ENCODE results near the gene CDRT4.
"Not testable (repeated sequence)": the region's sequence is repeated elsewhere in the genome, so short reads cannot be mapped to it uniquely, and the experiment has no call there.

CDRT4 gene

DNA sequence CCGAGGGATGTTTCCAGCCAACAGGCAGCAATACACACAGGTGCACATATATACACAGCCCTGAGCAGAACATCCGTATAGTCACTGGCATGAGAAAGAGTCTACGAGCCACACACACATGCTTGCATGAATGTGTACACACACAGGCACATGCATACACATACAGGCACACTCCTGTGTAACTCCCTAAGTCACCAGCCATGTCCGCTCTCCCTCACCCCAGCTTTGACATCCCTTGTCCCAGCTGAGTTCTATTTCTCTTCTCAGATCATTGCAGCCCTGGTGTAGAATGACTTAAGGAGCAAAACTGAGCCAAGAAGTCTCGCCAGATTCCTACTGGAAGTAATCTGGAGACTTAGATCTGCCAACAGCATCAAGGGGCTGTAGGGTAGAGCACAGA is 13.1 kb downstream of the CDRT4 start:
- DNase-seq: no peak

DNA sequence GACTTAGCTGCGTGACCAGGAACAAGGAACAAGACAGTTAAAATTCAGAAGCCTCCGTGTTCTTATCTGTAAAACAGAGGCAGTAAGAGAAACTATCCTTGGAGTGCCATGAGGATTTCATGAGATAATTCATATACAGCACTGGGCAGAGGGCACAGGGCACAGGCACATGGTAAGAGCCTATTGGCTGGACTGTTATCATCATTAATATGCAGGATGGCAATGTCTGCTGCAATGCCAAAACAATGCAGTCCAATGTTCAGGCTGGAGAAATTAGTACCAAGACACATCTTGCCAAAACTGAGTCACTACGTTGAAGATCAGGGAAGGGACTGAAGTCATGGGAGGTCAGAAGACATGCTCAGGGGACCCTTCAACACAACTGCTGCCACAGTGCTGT is 13.6 kb downstream of the CDRT4 start:
- no peak for DNase-seq

DNA sequence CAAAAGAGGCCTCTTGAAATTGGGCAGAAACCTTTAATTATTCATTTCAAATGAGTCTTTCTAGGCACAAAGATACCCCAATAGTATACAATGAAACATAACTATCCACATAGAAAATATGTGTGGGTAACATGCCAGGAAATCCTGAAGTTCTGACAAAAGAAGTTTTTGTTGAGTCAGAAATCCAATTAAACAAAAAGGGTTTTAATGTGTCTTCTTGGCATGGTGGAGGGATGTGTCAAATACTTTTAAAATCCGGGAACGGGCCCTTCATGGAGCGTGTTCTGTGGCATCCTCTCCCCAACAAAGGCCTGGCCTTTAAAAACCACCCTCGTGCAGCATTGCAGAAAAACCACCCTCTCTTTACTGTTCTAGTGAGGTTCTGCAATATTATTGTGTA is 14.2 kb downstream of the CDRT4 start:
- no peak for DNase-seq

DNA sequence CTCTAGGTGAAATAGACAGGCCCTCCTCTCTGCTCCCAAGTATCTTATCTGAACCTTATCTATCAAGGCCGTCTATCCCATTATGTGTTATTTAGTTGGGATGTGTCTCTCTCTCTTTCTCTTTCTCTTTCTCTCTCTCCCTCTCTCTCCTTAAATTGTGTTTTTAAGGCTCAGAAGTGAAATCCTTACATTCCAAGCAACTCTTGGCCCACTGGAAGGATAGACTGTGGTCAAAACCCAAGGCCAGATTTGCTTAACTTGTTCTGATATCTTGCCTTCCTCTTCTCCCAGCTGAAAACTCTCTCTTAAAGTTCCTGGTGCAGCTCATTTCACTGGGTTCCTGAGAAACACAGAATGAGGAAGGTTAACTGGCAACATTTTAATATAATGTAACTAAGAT is 14.7 kb downstream of the CDRT4 start:
- no peak for DNase-seq

DNA sequence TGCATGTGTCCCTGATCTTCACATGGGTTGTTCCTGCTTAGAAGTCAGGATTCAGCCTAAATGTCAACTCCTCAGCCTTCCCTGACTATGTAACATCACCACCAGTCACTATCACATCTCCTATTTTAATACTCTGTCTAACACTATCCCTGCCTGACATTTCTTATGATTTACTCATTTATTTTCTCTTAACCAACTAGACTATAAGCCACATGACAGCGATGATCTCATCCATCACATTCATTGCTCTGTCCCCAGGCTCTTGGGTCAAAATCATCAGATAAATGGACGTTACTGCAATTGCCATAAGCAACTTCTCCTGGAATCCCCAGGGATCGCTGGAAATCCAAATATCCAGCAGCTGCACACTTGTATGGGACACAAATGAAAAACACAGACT is 15.7 kb downstream of the CDRT4 start:
- DNase-seq: no peak

DNA sequence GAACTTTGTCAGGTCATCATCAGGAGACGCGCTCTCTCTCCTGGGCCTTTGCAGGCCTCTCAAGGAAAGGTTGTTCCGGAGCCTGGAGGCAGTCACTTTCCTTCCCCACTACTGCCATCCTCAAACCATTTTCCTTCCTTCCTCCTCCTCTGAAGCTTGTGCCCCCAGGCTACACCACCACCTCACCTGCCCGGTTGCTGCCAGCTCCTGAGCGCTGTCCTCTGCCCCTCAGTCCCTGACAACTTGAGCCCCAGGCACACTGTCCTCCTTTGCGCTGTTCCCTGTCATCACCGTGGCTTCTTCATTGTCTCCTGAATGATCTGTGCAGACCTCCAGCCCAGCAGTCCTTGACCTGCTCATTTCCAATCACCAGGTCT is 18.9 kb downstream of the CDRT4 start:
- no peak for DNase-seq

DNA sequence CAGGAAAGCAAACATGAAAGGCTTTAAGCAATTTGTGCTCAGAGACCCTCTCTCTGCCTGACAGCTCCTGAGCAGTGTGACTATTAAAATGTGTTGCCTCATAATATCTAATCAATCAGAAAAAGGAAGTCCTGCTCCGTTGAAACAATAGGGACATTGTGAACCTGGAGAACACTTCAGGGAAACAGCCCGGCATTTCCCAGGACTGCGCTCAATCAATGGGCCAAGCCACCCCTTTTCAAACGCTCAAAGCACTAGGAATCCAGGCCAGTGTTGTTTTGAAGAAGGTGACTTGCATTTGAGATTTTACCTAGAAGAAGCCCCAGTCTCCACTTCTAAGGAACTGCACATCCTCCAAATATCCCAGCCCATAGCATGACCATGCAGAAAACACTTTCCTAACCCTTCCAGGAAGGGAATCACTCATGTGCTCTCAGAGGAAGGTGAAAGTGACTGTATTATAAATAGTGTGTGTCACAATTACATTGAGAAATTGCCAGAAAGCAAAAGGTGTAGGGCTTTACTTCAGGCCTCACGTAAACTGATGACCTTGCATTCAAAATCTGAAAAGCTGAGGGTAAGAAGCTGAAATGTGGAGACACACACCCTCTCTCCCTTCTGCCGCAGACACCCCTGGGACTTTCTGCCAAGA is 19.4 kb downstream of the CDRT4 start:
- DNase-seq: no peak

DNA sequence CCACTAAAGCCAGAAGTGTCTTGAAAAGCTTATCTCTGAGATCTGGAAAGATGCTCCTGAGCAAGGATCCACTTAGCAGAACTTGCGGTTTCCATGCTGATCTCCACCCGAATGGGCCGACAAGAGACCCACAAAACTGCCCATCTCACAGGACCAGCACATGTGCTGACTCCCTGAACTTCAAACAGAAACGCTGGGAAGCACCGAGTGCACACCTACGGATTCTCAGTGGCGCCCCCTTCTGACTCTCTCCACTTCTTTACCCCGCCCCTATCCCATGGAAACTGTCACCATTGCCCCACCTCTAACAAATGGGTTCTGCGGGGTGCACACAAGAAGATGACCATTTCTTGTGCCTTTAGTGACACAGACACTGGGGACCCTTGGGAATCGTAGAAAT is 21.4 kb downstream of the CDRT4 start:
- no peak for DNase-seq

DNA sequence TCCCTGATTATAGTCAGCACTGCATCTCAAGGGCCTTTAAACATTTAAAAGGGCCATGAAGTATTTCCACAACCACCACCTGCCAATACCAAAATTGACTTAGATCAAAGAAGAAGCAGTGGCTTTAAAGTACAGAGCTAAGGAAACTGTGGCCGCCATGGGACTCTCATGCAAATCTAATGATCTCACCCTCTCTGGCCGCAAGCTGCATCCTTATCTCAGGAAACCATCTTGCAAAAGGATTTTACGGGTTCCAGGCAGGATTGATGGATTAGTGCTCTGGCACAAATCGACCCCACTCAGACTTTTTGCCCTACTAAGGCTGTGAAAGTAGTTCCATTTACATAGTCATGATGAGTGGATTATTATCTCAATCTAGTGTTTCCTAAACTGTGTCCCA is 22.6 kb downstream of the CDRT4 start:
- peak; percentile 9 for DNase-seq

DNA sequence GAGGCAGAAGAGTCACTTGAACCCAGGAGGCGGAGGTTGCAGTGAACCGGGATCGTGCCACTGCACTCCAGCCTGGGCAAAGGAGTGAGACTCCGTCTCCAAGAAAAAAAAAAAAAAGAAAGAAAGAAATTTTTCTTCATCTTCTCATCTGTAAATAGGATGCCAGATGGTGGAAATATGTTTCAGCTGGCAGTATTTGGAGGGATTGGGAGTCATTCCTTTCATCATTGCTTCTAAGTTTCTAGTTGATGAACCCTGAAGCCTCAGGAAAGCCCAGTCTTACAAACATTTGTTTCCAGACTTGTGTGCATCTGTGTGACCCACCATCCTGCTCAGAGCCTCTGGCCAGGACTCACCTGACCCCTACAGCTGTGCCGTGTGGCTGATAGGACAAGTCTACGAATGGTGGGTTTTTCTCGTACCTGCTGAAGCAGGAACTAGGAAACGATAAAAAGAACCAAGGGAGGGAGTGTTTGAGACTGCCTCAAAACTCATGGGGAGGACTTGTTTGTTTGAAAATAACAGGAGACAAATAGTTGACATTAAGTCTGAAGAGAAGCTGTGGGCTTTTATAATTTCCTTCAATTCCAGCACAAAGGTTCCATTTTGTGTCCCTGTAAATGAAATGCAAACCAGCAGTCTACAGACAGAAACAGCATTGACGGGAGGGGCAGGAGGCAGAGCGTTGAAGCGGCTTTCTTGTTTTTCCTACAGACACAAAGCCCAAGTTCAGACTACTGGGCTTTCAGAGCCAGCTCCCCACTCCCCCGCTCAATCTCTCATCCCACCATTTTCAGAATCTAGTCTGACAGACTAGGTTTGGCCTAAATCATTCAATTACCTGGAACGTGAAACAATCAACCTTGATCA is 24.9 kb downstream of the CDRT4 start:
- DNase-seq: no peak

DNA sequence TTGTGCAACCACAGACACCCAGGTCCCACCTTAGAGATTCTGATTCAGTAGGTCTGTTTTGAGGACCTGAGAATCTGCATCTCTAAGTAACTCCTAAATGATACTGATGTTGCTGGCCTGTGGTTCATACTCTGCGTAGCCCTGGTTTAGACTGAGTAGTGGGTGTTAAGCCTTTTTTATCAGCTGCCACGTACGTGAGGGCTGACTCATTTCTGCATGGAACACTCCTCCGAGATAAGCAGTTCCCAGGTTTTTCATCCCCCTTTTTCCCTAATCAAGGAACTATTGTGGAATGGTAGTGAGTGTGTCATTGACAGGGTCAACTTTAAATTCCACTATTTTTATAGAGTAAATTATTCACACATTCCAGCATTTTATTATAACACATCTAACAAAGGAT is 26.1 kb downstream of the CDRT4 start:
- no peak for DNase-seq

DNA sequence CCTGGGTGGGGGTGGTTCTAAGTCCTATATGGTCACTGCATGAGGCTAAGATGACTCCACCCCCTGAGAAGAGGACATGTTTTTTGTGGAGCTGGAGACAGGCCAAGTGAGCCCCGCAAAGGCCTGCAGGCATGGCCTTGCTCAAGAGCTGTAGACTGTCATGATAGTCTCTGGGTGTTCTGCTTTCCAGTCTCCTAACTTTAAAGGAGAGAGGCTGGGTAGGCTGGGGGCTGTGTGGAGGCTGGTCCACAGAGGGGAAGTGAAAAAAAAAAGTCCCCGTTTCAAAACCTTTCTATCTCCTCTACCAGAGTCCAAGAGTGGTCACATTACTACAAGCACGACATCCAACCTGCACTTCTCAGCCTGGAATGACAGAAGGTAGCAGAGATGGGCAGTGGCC is 27.1 kb downstream of the CDRT4 start:
- DNase-seq: no peak

DNA sequence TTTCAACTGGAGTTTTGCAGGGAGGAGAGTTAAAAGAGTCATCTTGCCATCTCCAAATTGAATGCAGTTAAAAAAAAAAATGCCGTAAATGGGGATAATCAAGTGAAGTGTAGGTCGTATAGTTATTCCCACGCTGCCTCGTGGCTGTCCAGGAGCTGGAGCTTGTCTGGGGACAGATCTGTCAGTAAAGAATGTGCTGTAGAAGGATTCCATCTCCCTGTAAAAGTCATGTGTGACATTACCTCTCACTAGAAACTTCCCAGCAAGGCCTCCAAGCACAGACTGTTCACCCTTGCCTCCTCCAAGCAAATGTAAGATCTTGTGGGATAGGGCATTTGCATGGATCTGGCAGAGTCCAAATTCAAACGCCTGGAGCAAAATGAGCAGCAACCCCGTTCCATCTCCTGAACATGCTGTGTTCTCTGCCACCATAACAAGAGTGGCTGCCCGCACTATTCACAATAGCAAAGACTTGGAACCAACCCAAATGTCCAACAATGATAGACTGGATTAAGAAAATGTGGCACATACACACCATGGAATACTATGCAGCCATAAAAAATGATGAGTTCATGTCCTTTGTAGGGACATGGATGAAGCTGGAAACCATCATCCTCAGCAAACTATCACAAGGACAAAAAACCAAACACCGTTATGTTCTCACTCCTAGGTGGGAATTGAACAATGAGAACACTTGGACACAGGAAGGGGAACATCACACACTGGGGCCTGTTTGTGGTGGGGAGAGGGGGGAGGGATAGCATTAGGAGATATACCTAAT is 28.0 kb downstream of the CDRT4 start:
- DNase-seq: not testable (repeated sequence)

DNA sequence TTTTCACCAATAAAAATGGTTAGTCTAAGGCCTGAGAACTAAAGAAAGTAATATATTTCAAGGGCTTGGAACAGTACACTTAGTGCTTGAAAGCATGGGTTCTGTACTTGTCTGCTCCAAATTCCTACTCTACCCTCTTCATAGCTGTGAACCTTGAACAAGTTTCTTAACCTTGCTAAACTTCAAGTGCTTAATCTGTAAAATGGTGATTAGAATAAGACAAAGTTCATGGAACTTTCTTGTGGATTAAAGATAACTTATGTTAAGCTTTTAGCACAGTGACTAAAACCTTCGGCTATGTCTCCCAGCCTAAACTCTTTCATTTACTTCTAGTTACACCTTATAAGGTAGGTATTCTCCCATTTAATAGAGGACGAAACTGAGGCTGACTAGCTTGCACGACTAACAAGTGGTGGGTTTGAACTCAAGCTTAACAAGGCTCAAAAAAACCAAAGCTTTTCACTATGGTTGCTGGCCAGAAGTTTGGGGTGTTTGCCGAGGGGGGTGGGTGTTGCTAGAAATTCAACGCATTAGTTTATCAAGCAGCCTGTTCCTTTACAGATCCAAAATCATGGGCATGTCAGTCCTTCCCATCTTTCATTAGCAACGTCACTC is 28.8 kb downstream of the CDRT4 start:
- no peak for DNase-seq

DNA sequence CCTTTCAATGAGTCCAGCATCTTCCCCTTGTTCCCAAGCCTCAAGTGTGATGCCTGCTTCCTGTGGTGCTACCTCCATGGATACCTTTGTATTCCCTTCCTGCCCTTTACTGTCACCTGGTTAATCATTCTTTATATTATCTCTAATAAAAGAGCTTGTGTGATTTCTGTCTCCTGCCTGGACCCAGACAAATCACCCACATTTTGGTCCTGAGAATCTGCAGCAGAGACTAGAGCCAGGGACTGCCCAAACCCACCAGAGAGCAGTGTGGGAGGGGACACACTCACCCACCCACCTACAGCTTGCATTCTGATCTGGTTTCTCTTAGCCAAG is 30.2 kb downstream of the CDRT4 start:
- no peak for DNase-seq

DNA sequence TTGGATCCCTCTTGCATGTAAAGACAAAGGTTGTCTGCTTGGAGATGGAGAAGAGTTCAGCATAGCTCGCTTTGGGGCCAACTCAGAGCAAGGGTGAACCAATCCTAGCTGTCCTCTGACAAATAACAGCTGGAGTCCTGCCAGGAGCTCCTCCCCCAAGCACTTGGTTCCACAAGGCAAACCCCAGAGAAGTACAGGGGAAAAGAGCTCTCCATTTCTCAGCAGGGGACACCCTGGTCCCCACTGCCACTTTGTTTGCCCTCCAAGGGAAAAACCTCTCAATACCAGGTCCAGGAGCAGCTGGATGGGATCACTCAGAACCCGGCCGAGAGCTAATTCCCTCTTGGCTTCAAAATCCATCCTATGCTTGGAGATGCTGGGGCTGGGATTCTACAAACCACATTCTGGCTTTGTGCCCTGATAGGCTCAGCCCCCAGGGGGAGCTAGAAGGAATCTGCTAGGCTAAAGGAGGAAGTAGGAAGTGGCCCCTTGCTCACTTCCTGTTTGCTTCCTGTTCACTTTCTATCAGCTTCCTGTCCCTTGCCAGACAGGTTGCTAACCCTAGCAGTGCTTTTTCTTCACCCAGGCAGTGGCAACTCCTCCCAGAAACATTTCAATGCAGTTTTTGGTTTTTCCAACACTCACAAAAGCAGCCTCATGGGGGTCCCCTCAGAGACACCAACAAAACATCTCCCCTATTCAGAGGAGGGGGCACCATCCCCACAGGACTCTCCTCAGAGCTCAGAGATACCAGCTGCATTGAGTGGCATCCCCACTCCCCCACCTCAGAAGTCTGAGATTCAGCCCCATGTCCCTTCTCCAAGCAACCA is 30.7 kb downstream of the CDRT4 start:
- DNase-seq: no peak

DNA sequence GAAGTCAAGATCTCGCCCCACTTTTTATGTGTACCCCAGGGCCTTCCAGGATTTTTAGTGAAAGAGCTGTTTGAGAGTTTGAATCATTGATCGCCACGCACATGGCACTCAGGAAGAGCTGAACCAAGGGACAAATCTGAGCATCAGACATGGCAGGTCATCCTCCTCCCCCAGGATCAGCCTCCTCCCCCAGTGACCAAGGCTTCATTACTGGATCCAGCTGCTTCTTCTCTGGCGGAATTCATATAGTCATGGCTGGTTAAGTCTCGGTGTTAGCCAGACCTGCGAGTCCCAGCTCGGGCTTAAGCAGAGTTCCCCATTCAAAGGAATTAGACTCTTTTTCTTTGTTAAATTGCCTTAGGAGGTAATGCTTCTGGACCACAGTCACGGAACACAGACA is 32.5 kb downstream of the CDRT4 start:
- DNase-seq: no peak

DNA sequence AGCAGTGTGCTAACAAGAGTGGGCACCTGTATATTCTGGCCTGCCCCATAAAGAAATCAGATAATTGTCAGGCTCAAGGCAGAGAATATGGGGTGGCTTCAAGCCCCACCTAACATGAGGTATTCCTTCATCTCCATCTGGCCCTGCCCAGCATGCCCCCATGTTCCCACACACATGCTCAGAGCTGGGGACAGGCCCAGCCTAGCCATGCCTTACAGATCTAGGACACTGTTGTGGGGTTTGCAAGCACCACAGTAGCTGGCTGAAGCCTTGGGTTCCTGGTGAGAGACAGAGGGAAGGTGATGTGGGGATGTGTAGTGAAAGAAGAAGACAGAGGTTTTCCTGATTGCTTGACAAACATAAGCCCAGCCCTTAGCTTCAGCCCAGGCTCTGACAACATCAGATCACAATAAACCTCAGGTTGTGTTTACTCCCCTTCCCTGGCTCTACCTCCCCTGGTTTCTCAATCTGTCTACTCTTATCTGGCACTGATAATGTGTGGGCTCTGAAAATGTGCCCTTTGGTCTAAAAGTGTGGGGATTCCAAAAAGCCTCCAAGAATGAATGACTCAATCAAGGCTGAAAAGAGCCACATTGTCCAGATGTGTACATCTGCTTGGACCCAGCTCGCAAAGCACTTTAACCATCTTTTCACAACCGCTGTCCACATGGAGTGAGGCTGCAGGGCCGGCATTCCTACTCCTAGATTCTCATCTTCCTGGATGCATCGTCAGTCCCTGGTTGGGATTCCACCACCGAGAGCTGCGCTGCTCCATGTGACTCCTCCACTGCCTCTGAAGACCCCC is 34.4 kb downstream of the CDRT4 start:
- DNase-seq: no peak

DNA sequence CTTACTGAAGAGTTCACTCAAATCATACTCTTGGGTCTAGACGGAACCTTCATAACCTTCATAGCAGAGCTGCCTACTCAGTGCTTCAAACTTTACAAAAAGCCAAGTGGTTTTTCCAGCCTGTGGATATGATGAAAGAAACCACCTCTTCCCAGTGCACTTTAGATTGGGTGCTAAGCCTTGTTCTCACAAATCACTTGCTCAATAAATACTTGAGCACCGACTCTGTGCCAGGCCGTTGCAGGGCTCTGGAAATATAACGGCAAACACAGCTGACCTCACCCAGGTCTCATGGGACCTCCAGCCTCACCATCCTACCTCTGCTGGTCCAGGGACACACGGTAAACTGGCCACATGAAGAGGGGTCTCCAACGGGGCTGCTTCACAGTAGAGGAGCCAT is 35.7 kb downstream of the CDRT4 start:
- DNase-seq: no peak

DNA sequence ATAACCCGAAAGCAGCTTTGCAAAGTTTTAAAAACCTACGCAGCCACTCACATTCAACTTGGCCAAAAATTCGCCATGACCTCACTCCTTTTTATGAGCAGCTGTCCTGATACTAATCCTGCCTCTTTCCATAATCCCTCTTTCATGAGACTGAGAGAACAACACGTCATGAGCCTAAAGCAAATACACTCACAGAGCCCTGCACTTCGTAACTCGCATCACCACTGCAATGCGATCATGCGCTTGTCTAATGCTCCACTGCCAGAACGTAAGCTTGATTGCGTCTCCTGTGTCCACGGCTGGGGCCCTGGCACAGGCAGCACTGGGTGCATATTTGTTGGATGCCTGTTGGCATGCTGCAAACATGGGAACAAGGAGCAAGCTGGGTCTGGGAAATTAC is 36.2 kb downstream of the CDRT4 start:
- DNase-seq: no peak

DNA sequence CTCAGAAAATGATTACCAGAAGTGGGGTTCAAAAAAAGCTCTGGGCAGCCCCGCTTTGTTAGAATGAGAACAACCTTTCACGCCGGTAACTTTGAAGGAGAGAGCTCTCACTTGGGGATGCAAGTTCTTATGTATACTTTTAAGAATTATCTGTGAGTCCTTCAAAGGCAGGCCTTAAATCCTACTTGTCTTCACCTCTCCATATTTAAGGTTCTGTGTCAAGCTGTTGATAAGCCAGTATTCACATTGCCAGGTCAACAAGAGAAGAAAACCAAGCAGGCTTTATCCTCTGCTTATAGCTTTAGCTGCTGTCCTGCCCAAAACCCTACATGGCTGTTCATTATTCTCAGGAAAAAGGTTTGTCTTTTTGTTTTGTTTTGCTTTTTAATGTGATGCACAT is 42.9 kb downstream of the CDRT4 start:
- no peak for DNase-seq

All from NCI-H526 treated with DMSO at 0.1 percent for 48 hours (cell line).